Measurements from ENCODE around the gene NUP210L.
"Not testable (repeated sequence)": the region's sequence is repeated elsewhere in the genome, so short reads cannot be mapped to it uniquely, and the experiment has no call there.

NUP210L gene

GRCh38 chr1:153987621-153988020, 167.3 kb downstream of the NUP210L start:
- DNase-seq: no peak

GRCh38 chr1:153985941-153986761, 168.7 kb downstream of the NUP210L start, which contains the start of gene RAB13:
Gene RAB13 (minus strand): TSS chr1:153986339. CDS start chr1:153986236, 103 bp downstream.
- DNase-seq: no peak

- peak in 1 of 2 donors; percentile 40 for DNase-seq
Measured at GRCh38 chr1:153985341-153985912, 169.4 kb downstream of the NUP210L start.

- DNase-seq: no peak
Measured at GRCh38 chr1:153984123-153984894, 170.6 kb downstream of the NUP210L start.

DNA sequence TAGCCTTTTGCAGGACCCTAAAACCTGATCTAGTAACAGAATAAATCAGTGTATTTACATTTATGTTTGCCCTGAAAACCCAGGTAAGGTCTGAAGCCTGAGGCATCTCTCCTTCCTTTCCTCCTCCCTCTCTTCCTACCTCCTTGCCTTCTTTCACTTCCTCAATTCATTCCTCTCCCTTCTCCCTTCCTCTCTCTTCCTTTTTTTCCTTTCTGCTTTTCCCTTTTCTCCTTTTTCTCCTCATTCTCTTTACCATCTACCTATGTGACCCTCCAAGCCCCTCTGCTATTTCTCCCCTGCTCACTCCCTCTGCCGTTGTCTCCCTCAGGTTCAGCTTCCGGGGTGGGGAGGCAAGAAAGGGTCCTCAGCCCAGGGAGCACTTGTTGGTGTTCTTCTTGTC, 173.1 kb downstream of the NUP210L start:
- DNase-seq: not testable (repeated sequence)

GRCh38 chr1:153979091-153979490, 175.8 kb downstream of the NUP210L start:
- DNase-seq: not testable (repeated sequence)

- no peak for DNase-seq
Measured at GRCh38 chr1:153978274-153978909, 176.5 kb downstream of the NUP210L start.

DNA sequence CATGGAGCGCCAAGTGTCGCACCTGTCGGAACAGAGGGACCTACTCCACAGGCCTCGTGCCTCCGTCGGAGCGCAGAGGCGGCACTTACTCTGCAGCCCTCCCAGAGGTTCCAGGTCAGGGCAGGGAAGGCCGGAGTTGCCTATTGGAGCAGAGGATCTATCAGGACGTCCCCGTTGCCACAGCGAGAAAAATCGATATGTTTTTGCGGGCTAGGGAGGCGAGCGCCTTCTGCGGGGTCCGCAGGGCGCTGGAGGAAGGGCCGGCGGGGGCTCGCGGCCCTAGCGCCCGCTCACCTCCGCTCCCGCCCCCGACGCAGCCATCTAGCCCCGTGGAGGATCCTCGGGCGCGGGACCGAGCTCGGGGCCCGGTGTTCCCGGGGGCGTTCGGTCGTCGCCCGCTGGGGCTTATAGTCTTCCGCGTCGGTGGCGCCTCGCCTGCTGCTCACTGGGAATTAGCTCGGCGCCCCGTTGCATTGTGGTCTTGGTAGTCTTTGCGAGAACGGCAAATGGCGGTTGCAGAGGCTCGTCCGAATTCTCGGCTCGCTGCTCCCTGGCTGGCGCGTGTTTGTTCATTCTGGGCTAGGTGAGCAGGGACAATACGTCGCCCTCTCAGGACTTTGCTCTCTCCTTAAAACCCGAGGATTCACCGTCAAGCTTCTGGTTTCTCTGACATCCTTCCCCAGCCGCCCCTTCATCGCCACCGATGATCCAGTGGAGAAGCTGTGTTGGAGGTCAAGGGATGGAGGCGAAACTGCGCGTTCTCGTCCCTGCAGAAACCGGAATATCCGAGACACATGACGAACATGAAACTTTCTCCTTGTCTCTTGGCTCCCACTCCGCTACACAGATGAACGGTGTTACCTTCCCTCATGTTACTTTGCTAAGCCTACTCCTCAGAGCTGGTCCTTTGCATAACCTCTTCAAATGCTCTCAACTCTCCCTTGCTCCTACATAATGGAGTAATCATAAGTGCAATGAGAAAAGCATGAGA, 177.3 kb downstream of the NUP210L start, which contains the start of gene JTB:
JTB (minus strand) TSS at position 425 of the 991 bp plus-strand sequence; CDS start at position 3, 422 bp downstream.
- peak; percentile 82 to 86 for DNase-seq

DNA sequence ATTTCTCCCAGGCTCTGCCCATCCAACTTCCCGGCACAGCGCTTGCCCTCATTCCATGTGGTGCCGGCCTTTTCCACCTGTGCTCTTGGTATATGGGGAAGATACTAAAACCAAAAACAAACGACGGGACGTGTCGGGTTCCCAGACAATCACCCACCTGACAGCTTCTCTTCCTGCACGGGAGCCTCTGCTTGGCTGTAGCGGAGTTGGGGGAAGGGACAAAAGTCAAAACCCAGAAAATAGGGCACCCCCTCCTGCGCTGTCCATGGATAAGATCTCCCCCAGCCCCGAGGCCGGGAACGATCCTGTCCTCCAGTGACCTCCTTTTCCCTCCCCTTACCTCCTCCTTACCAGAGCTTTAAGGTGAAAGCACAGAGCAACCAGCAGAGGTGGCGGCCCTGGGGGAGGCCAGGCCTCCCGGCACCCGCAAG, 178.0 kb downstream of the NUP210L start:
- no peak for DNase-seq

DNA sequence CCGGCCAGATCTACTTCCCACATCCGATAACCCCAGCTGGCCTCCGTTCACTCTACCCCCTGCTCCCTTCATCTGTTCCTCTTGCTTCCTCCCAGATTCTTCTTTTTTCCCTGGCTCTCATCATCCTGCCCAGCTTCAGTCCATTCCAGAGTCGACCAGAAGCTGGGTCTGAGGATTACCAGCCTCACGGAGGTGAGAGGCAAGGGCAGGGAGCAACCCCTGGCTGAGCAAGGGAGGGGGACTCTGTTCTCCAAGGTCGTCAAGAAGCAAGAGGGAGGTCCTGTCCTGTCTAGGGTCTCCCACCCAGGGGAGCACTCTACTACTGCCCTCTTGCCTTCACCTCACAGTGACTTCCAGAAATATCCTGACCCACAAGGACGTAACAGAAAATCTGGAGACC, 181.3 kb downstream of the NUP210L start:
- DNase-seq: no peak

DNA sequence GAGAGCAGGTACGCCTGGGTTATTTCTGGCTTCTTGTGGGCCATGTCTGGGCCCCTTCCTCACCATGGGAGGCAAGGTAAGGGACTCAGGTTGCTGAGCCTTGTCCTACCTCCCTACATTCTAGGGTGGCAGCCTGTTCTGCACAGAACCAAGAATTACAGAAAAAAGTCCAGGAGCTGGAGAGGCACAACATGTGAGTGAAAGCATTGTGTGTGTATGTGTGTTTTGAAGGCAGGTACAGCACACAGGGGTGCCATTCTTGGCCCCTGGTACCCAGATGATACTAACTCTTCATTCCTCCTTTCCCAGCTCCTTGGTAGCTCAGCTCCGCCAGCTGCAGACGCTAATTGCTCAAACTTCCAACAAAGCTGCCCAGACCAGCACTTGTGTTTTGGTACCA, 181.8 kb downstream of the NUP210L start:
- DNase-seq: no peak

GRCh38 chr1:153970346-153970745, 184.5 kb downstream of the NUP210L start:
- no peak for DNase-seq

DNA sequence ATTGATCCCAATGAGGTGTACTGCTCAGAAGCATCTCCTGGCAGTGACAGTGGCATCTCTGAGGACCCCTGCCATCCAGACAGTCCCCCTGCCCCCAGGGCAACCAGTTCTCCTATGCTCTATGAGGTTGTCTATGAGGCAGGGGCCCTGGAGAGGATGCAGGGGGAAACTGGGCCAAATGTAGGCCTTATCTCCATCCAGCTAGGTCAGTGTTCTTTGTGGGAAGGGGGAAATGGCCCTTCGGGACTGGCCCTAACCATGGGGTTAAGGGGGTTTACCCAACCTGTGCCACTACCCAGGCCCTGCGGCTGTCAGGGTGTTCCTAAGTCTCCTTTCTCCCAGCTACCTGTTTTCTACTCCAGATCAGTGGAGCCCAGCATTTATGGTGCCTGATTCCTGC, 185.9 kb downstream of the NUP210L start:
- no peak for DNase-seq

- no peak for DNase-seq
Measured at GRCh38 chr1:153968408-153968807, 186.5 kb downstream of the NUP210L start.

DNA sequence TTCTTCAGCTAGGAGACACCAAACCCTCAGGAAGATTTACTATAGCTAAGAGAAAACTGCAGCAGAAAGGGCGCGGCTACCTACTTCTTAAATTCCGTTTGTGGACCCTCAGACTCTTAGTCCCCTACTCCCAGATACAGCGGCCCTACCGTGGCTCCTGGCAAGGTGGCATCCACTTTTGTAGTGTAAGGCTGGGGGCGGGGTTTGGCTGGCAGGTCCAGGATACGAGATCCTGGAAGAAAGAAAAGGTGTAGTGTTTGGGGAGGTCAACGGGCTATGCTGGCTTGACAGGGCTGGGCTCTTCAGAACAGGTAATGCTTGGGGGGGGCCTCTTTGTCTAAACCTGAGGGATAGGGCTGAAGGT, 186.9 kb downstream of the NUP210L start:
- no peak for DNase-seq

GRCh38 chr1:153967107-153967999, 187.5 kb downstream of the NUP210L start, which contains the start of gene CREB3L4:
Gene CREB3L4 (plus strand): TSS chr1:153967902. CDS start chr1:153968526, 624 bp downstream.
- peak; percentile 90 for DNase-seq

DNA sequence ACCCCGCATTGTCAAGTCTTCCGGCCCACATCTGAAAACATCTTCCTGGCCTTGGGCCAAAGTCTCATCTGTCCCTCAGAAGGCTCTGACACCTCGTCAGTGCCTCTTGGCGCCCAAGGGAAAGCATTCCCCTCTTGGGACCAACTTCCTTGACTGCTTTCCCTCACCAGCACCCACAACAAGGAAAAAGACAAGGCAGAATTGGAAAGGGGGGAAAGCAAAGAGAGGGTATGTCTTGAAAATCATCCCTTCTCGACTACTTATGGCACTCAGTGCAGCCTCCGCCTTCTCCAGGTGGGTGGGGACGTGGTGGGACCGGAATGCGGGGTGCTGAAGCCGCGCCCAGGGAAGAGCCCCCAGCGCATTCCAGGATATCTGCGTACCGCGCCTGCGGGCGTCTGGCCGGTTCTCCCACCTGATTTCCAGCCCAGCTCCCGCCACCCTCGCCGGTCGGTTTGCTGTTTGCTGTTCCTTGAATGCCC, 191.0 kb downstream of the NUP210L start:
- DNase-seq: no peak

DNA sequence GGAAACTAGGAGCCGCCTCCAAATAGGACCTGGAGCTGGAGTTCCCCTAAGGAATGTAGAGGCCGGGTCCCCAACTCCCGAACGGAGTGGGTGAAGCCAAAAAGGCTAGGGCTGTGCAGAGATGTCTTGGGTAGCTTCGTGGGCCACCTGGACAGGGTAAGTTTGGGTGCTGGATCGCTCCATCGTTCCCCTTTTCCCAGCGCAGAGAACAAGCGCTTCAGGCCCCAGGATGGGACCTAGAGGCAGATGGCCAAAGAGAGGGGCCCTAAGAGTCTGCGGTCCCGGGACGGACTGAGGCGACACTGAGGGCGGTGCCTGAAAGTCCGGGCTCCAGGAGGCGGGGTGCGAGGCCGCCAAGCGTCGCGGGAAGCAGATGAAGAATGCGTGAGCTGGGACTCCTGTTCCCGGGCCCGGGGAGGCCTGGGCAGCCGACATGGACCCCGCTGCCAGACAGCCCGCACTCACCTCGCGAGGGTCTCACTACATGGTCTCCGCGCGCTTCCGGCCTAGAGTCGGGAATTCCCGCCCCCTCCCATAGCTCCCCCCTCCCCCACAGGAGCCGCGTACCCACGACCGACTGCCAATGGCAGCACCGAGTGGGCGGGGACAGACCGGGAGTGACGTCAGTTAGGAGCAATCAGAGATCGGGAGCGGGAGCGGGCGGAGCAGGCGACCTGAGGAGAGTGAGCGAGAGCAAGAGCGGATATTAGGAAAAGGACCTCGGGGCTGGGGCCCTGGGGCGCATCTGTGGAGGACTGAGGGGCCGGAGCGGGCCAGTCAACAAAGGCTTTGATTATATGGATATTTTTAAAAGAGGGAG, 191.6 kb downstream of the NUP210L start, which contains the start of gene SLC39A1:
SLC39A1 (minus strand) TSS at position 508 of the 820 bp plus-strand sequence. CDS start 822 bp downstream, outside the sequence.
- DNase-seq: peak; percentile 92 to 93
